Esophagus muscularis mucosa (tissue), 4 donors: ENCODE results near the gene DAPK1.

Experiments used
- CTCF ChIP-seq, 3 experiments: fragments of 200-600 bp in 2 of 3; fragments of 450-650 bp in 1 of 3; sonication (generic) in 2 of 3; IDR thresholded peaks; one replicate each; pipeline ENCODE4 v1.5.1; 2017 to 2019; ENCODE audit warnings: antibody characterized with exemption in 3 of 3, mild to moderate bottlenecking in 2 of 3, moderate library complexity in 1 of 3
- EP300 ChIP-seq: sonication (generic); formaldehyde crosslinking; IDR thresholded peaks from one replicate; pipeline ENCODE4 v1.6.1; 2017; ENCODE audit warnings: antibody characterized with exemption
- POLR2A ChIP-seq: fragments of 450-650 bp; IDR thresholded peaks from one replicate; pipeline ENCODE4 v1.6.1; 2017; ENCODE audit warnings: antibody characterized with exemption, moderate library complexity, mild to moderate bottlenecking, low read depth
- POLR2AphosphoS5 ChIP-seq, 2 donors: sonication (generic); formaldehyde crosslinking; IDR thresholded peaks; one replicate each; pipeline ENCODE4 v1.6.1; 2017; ENCODE audit warnings: antibody characterized with exemption in 2 of 2

DNA sequence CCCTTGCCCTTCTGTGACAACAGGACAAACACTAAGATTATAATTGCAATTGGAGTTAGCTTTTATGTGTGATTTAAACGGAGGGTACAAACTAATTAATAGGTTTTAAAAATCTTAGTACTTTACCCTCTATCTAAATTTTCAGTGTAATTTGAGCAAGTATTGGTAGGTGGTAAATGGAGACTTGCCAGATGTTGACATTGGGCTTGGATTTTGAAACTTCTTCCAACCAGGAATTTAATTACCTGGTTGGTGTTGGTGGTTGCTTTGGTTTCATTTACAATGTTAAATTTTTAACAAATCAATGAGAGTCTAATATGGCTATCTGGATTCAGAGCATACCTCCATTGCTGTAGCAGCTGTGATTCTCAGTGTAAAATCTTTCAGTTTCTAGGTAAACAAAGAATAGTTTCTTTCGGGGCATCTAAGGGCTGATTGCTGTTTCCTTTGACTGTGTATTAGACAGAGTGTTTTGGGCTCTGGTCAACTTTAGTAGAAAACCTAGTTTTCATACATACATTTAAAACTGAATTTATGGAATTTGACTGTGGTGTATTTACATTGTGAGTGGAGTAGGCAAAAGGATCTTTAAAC lies 1.9 kb downstream of the DAPK1 start:
- TF ChIP-seq CTCF (IDR thresholded peaks at IDR 0.05) (no peak), POLR2A (no peak), EP300 (no peak), POLR2AphosphoS5 (IDR thresholded peaks at IDR 0.05) (no peak)
